OCI-LY1 (cell line): ENCODE measurements around the gene MICALL2.

ENCODE experiments used
- CTCF ChIP-seq: fragments of 200-600 bp; sonication (generic), shearing (Covaris generic); IDR thresholded peaks from 2 replicates; pipeline ENCODE4 v1.5.1; 2017; ENCODE audit warnings: mild to moderate bottlenecking, antibody characterized with exemption, low read length, moderate library complexity, mixed read lengths
- EZH2 ChIP-seq: fragments of 200-600 bp; sonication (generic), shearing (Covaris generic); IDR thresholded peaks from 2 replicates; pipeline ENCODE4 v1.8.0; 2017; ENCODE audit warnings: borderline replicate concordance, mixed run types, mild to moderate bottlenecking, antibody characterized with exemption, low read length, moderate library complexity, mixed read lengths

DNA sequence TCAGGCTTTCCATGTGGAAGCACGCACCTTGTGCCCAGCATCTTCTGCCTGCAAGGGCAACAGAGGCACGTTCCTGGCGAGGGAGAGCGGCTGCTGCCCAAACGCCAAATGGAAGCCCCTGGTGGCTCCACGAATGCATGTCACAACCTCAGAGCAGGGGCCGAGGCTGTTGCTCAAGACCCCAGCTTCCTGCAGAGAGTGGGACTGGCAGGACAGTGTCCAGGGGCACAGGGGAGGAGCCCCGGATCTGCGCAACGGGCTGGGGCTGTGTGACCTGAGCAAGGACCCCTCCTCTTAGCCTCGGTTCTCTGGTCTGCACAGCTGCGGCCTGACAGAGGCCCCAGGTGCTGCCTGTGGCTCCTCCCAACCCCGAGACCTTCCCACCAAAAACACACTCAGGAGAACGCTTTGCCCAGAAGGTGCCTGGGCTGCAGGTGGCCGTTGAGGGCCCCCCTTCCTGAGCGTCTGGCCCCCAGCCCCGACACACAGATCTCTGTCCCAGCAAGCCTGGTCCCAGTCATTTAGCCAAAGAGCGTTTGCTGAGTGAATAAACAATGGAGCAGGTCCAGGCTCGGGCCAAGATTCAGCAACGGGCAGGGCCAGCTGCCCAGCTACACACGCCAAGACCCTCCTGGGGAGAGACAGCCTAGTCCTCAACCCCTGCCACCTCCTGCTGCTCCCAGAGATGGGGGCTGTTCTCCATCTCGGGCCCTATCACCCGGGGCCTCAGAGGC is 1.2 kb downstream of the MICALL2 start:
- TF ChIP-seq CTCF: no peak
- TF ChIP-seq EZH2: no peak
